B cell (primary cell): ENCODE results near the gene DDO. TPM values are rescaled to one million over a fixed set of nuclear protein-coding genes. Genes with fewer than 3 reads are reported as not detected.

Experiments
- ATAC-seq: fragments of 200-7000 bp; cut with Tn5 transposase; one replicate; pipeline ENCODE4 v1.10.0; 2021; ENCODE audit warnings: low read depth, mild to moderate bottlenecking, moderate number of reproducible peaks, moderate library complexity
- CTCF ChIA-PET: fragments of 350-600 bp; sonication (Branson Sonifier 250); formaldehyde crosslinking; loops from one replicate; lab custom pipeline; 2021; ENCODE audit warnings: antibody characterized with exemption, inconsistent platforms; lab: Charles Lee
- POLR2A ChIA-PET: fragments of 350-600 bp; sonication (Branson Sonifier 250); formaldehyde crosslinking; loops from one replicate; lab custom pipeline; 2021; ENCODE audit warnings: antibody characterized with exemption; lab: Charles Lee
- DNase-seq: peaks from one replicate; pipeline ENCODE4 v3.0.0; 2013
- H2AFZ ChIP-seq: 2 replicates; pipeline ENCODE4 v1.6.1; 2012; ENCODE audit warnings: mild to moderate bottlenecking, low read depth, low read length; ENCODE audit not compliant: insufficient read depth, poor library complexity, severe bottlenecking
- H3K27ac ChIP-seq, 2 donors: 1 replicate in 1 of 2; 2 replicates in 1 of 2; pipeline ENCODE4 v1.5.1; 2012 to 2013; ENCODE audit warnings: low read length in 2 of 2, mild to moderate bottlenecking in 2 of 2, moderate library complexity in 1 of 2
- H3K27me3 ChIP-seq, 4 experiments: fragments of 200-600 bp in 1 of 4; sonication (generic) in 1 of 4; replicated peaks in 1 of 4; 1 replicate in 2 of 4; 2 replicates in 2 of 4; pipeline versions ENCODE4 v1.6.1 to v1.7.0; 2013 to 2016; ENCODE audit warnings: low read length in 3 of 4, mild to moderate bottlenecking in 2 of 4, mixed read lengths in 1 of 4, moderate library complexity in 1 of 4; ENCODE audit not compliant: insufficient read depth in 4 of 4, control insufficient read depth in 3 of 4; ENCODE audit errors: control extremely low read depth in 1 of 4
- H3K36me3 ChIP-seq, 2 experiments: replicated peaks in 1 of 2; 1 replicate in 1 of 2; 2 replicates in 1 of 2; pipeline versions ENCODE4 v1.6.1 to v1.7.1; 2013; ENCODE audit warnings: low read length in 1 of 2; ENCODE audit not compliant: insufficient read depth in 2 of 2, control insufficient read depth in 1 of 2; ENCODE audit errors: control extremely low read depth in 1 of 2, extremely low read depth in 1 of 2
- H3K4me1 ChIP-seq, 2 donors: fragments of 200-600 bp in 1 of 2; sonication (generic) in 1 of 2; 1 replicate in 1 of 2; 2 replicates in 1 of 2; pipeline versions ENCODE4 v1.5.1 to v1.6.1; 2013 to 2017; ENCODE audit warnings: low read length in 2 of 2; ENCODE audit not compliant: control insufficient read depth in 2 of 2, insufficient read depth in 2 of 2
- H3K4me2 ChIP-seq: replicated peaks from 2 replicates; pipeline ENCODE3; 2012; ENCODE audit warnings: mild to moderate bottlenecking, low read depth, low read length; ENCODE audit not compliant: poor library complexity, severe bottlenecking
- H3K4me3 ChIP-seq, 5 experiments: fragments of 200-600 bp in 1 of 5; sonication (generic) in 1 of 5; 1 replicate in 3 of 5; 2 replicates in 2 of 5; pipeline versions ENCODE4 v1.5.1 to v1.7.0; 2011 to 2016; ENCODE audit warnings: low read length in 4 of 5, mild to moderate bottlenecking in 4 of 5, low read depth in 2 of 5, control low read depth in 1 of 5, moderate library complexity in 1 of 5; ENCODE audit not compliant: insufficient read depth in 1 of 5; ENCODE audit errors: control extremely low read depth in 1 of 5, extremely low read depth in 1 of 5
- H3K79me2 ChIP-seq: fragments of 200-600 bp; sonication (generic); one replicate; pipeline ENCODE4 v1.6.0; 2016; ENCODE audit warnings: low read length; ENCODE audit not compliant: control insufficient read depth, insufficient read depth
- H3K9ac ChIP-seq: fragments of 200-600 bp; sonication (generic); 2 replicates; pipeline ENCODE4 v1.6.1; 2017; ENCODE audit warnings: mild to moderate bottlenecking, low read length, moderate library complexity
- H3K9me3 ChIP-seq, 3 donors: one replicate each; pipeline versions ENCODE4 v1.6.1 to v1.7.1; 2013; ENCODE audit warnings: low read length in 2 of 3; ENCODE audit not compliant: control insufficient read depth in 2 of 3, insufficient read depth in 1 of 3; ENCODE audit errors: control extremely low read depth in 1 of 3
- H4K20me1 ChIP-seq: 2 replicates; pipeline ENCODE4 v1.6.0; 2012; ENCODE audit warnings: mild to moderate bottlenecking, low read length; ENCODE audit not compliant: insufficient read depth, control insufficient read depth, poor library complexity, severe bottlenecking
- H3K27ac Mint-ChIP-seq: one replicate; pipeline ENCODE4 v1.8.0; 2021; ENCODE audit warnings: mixed read lengths
- H3K27me3 Mint-ChIP-seq: one replicate; pipeline ENCODE4 v1.8.0; 2021; ENCODE audit warnings: mixed read lengths
- H3K4me1 Mint-ChIP-seq: one replicate; pipeline ENCODE4 v1.8.0; 2021; ENCODE audit warnings: mixed read lengths
- H3K4me3 Mint-ChIP-seq: one replicate; pipeline ENCODE4 v1.8.0; 2021; ENCODE audit warnings: mixed read lengths
- H3K9me3 Mint-ChIP-seq: one replicate; pipeline ENCODE4 v1.8.0; 2022; ENCODE audit warnings: mixed read lengths; ENCODE audit not compliant: insufficient read depth
- EZH2 ChIP-seq: IDR thresholded peaks from 2 replicates; pipeline ENCODE4 v1.6.1; 2012; ENCODE audit warnings: borderline replicate concordance, low read depth, mild to moderate bottlenecking, moderate library complexity, low read length; ENCODE audit not compliant: insufficient read depth, poor library complexity, severe bottlenecking
- WGBS: methylation state at CpG from one replicate; pipeline ENCODE4 v1.1.5; 2013; ENCODE audit warnings: missing lambda C conversion rate; ENCODE audit not compliant: insufficient coverage; 5-methylcytosine and 5-hydroxymethylcytosine counted together
- intact Hi-C: fragments of 100-400 bp; cut with micrococcal nuclease; formaldehyde crosslinking; loops from one replicate; pipeline ENCODE4 v1.10.0; 2022
- polyA plus RNA-seq: library from polyadenylated mRNA; depleted of rRNA; stranded (reverse); fragments of >200 nt; gene quantifications from 2 replicates; pipeline ENCODE4 v1.2.3, GENCODE V29; 2012
- total RNA-seq, 2 donors: library from RNA; stranded (reverse); fragments of 120-200 nt in 1 of 2; gene quantifications; 1 replicate in 1 of 2; 2 replicates in 1 of 2; pipeline versions ENCODE4 v1.2.3 to v1.2.4, GENCODE V29; 2013 to 2022
- TF ChIP-seq, protein P1 (sequence below): fragments of 200-600 bp; IDR thresholded peaks from one replicate; pipeline ENCODE4 v1.8.0; 2022; ENCODE audit warnings: antibody characterized with exemption, mild to moderate bottlenecking

The DDO gene
- total and polyA plus RNA-seq, 2 donors (not counting 1 experiment from before 2014, with no cell fraction given) = not detected

- DNase-seq (no peak), ATAC-seq (no peak)
- no peak overlapping the region for H3K4me3 ChIP-seq
- no peaks in the 10 kb centered on the region for H3K79me2 ChIP-seq
- peaks cover 20% of the 10 kb centered on the region for H3K27me3 Mint-ChIP-seq
- no peaks in the 10 kb centered on the region for H3K9me3 Mint-ChIP-seq
- no peaks in the 10 kb centered on the region for H3K27me3 ChIP-seq
- ChIA-PET CTCF (no interaction called here), POLR2A (no interaction called here)
- H3K27ac ChIP-seq = no peak overlapping the region
- H3K27ac Mint-ChIP-seq = no peak overlapping the region
- no peak overlapping the region for H2AFZ ChIP-seq
- intact Hi-C loops = no loop called here
- H4K20me1 ChIP-seq = no peaks in the 10 kb centered on the region
- no peak overlapping the region for H3K4me2 ChIP-seq
- no peaks in the 10 kb centered on the region for H3K36me3 ChIP-seq
- H3K4me1 Mint-ChIP-seq = peaks cover 4% of the 10 kb centered on the region
- TF ChIP-seq EZH2 = no peak
- TF ChIP-seq, protein P1, sequence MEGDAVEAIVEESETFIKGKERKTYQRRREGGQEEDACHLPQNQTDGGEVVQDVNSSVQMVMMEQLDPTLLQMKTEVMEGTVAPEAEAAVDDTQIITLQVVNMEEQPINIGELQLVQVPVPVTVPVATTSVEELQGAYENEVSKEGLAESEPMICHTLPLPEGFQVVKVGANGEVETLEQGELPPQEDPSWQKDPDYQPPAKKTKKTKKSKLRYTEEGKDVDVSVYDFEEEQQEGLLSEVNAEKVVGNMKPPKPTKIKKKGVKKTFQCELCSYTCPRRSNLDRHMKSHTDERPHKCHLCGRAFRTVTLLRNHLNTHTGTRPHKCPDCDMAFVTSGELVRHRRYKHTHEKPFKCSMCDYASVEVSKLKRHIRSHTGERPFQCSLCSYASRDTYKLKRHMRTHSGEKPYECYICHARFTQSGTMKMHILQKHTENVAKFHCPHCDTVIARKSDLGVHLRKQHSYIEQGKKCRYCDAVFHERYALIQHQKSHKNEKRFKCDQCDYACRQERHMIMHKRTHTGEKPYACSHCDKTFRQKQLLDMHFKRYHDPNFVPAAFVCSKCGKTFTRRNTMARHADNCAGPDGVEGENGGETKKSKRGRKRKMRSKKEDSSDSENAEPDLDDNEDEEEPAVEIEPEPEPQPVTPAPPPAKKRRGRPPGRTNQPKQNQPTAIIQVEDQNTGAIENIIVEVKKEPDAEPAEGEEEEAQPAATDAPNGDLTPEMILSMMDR = no peak
- WGBS = 91% methylated on average over 6 of the region's 8 CpGs
- no peaks in the 10 kb centered on the region for H3K9me3 ChIP-seq
- H3K9ac ChIP-seq = no peak overlapping the region
- H3K4me1 ChIP-seq = no peaks in the 10 kb centered on the region
- no peak overlapping the region for H3K4me3 Mint-ChIP-seq
Measured at GRCh38 chr6:110412360-110412759, 3.0 kb downstream of the DDO start.

DNA sequence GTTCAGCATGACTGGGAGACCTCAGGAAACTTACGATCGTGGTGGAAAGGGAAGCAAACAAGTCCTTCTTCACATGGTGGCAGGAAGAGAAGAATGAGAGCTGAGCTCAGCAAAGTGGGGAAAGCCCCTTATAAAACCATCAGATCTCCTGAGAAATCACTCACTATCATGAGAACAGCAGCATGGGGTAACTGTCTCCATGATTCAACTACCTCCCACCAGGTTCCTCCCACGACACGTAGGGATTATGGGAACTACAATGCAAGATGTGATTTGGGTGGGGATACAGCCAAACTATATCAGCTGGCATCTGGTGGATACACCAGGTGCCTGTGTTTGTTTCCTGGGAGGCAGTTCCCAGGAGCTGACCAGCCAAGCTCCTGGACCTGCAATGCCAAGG, 4.9 kb downstream of the DDO start:
- intact Hi-C loops = no loop called here
- 39% methylated on average over 2 of the region's 4 CpGs for WGBS
- Mint-ChIP-seq H3K4me3 (no peak overlapping the region), H3K27ac (no peak overlapping the region), H3K4me1 (peaks cover 1% of the 10 kb centered on the region), H3K9me3 (no peaks in the 10 kb centered on the region), H3K27me3 (peaks cover 7% of the 10 kb centered on the region)
- no peaks in the 10 kb centered on the region for H3K4me1 ChIP-seq
- H2AFZ ChIP-seq = no peak overlapping the region
- no peak overlapping the region for H3K4me3 ChIP-seq
- no peaks in the 10 kb centered on the region for H3K36me3 ChIP-seq
- TF ChIP-seq, protein P1 = no peak
- TF ChIP-seq EZH2 = no peak
- DNase-seq (no peak), ATAC-seq (no peak)
- H3K9ac ChIP-seq = no peak overlapping the region
- POLR2A ChIA-PET = no interaction called here
- CTCF ChIA-PET = interaction anchor here (0.6 kb wide), 1 partner anchor 618 kb away, joined by 3 read pairs; no protein-coding TSS in a partner anchor
- no peaks in the 10 kb centered on the region for H4K20me1 ChIP-seq
- no peak overlapping the region for H3K27ac ChIP-seq
- no peaks in the 10 kb centered on the region for H3K9me3 ChIP-seq
- H3K27me3 ChIP-seq = no peaks in the 10 kb centered on the region
- no peaks in the 10 kb centered on the region for H3K79me2 ChIP-seq
- H3K4me2 ChIP-seq = no peak overlapping the region
